Activated CD8-positive, alpha-beta T cell treated with anti-CD3 and anti-CD28 coated beads for 36 hours (primary cell): ENCODE results near the gene LORICRIN. TPM values are rescaled to one million over a fixed set of nuclear protein-coding genes. Genes with fewer than 3 reads are reported as not detected.

ENCODE experiments used
- ATAC-seq: fragments of 200-7000 bp; cut with Tn5 transposase; one replicate; pipeline ENCODE4 v1.10.0; 2021; ENCODE audit warnings: mild to moderate bottlenecking, moderate library complexity
- CTCF ChIA-PET: fragments of 350-600 bp; sonication (Branson Sonifier 250); formaldehyde crosslinking; loops from one replicate; lab custom pipeline; 2021; ENCODE audit warnings: antibody characterized with exemption; lab: Charles Lee
- POLR2A ChIA-PET: fragments of 350-600 bp; sonication (Branson Sonifier 250); formaldehyde crosslinking; loops from one replicate; lab custom pipeline; 2021; ENCODE audit warnings: antibody characterized with exemption; lab: Charles Lee
- DNase-seq: peaks from one replicate; pipeline ENCODE4 v3.0.0-alpha.2; 2020
- H3K27ac Mint-ChIP-seq: one replicate; pipeline ENCODE4 v1.8.0; 2021; ENCODE audit warnings: mild to moderate bottlenecking, mixed read lengths
- H3K27me3 Mint-ChIP-seq: one replicate; pipeline ENCODE4 v1.8.0; 2021; ENCODE audit warnings: mixed read lengths
- H3K36me3 Mint-ChIP-seq: one replicate; pipeline ENCODE4 v1.8.0; 2021; ENCODE audit warnings: low read depth, mixed read lengths
- H3K4me1 Mint-ChIP-seq: one replicate; pipeline ENCODE4 v1.8.0; 2021; ENCODE audit warnings: low read depth, mixed read lengths
- H3K4me3 Mint-ChIP-seq: one replicate; pipeline ENCODE4 v1.8.0; 2021; ENCODE audit warnings: mild to moderate bottlenecking, moderate library complexity, mixed read lengths
- H3K9me3 Mint-ChIP-seq: one replicate; pipeline ENCODE4 v1.8.0; 2021; ENCODE audit warnings: mixed read lengths
- CTCF ChIP-seq: fragments of 200-600 bp; IDR thresholded peaks from one replicate; pipeline ENCODE4 v1.8.0; 2022; ENCODE audit warnings: antibody characterized with exemption, mild to moderate bottlenecking
- intact Hi-C: fragments of 100-400 bp; cut with micrococcal nuclease; formaldehyde crosslinking; loops from one replicate; pipeline ENCODE4 v1.10.0; 2022
- total RNA-seq, 2 experiments: library from RNA; stranded (reverse); gene quantifications; one replicate each; pipeline ENCODE4 v1.2.3, GENCODE V29; 2021

LORICRIN gene
- total RNA-seq, 2 experiments from 2014 or later: not detected

GRCh38 chr1:153251562-153251961 is 7.9 kb upstream of the LORICRIN start:
- ChIA-PET POLR2A (no interaction called here), CTCF (interaction anchor here (0.6 to 1.2 kb wide), 2 partner anchors 23 to 328 kb away, joined by 3 to 4 read pairs; no protein-coding TSS in a partner anchor)
- intact Hi-C loops: no loop called here
- no peak for DNase-seq
- peaks cover 34% of the 10 kb centered on the region for H3K27me3 Mint-ChIP-seq
- H3K9me3 Mint-ChIP-seq: no peaks in the 10 kb centered on the region
- H3K36me3 Mint-ChIP-seq: no peaks in the 10 kb centered on the region
- no peak overlapping the region for H3K27ac Mint-ChIP-seq
- H3K4me3 Mint-ChIP-seq: no peak overlapping the region
- no peak for ATAC-seq
- no peak for TF ChIP-seq CTCF
- no peaks in the 10 kb centered on the region for H3K4me1 Mint-ChIP-seq

- no peak for TF ChIP-seq CTCF
- Mint-ChIP-seq H3K4me3 (no peak overlapping the region), H3K4me1 (no peaks in the 10 kb centered on the region), H3K27ac (no peak overlapping the region), H3K27me3 (peaks cover 34% of the 10 kb centered on the region), H3K36me3 (no peaks in the 10 kb centered on the region), H3K9me3 (no peaks in the 10 kb centered on the region)
- ChIA-PET CTCF (interaction anchor here (0.6 to 1.2 kb wide), 2 partner anchors 23 to 329 kb away, joined by 3 to 4 read pairs; no protein-coding TSS in a partner anchor), POLR2A (no interaction called here)
- no peak for DNase-seq
- intact Hi-C loops: no loop called here
- no peak for ATAC-seq
Observed at GRCh38 chr1:153251988-153252387, 7.5 kb upstream of the LORICRIN start.

GRCh38 chr1:153253076-153253475 is 6.4 kb upstream of the LORICRIN start:
- intact Hi-C loops: no loop called here
- H3K9me3 Mint-ChIP-seq: no peaks in the 10 kb centered on the region
- H3K36me3 Mint-ChIP-seq: no peaks in the 10 kb centered on the region
- no peak overlapping the region for H3K27ac Mint-ChIP-seq
- ChIA-PET POLR2A (no interaction called here), CTCF (interaction anchor here (1.0 kb wide), 1 partner anchor 24 kb away, joined by 3 read pairs; no protein-coding TSS in a partner anchor)
- ATAC-seq: no peak
- DNase-seq: no peak
- peaks cover 28% of the 10 kb centered on the region for H3K27me3 Mint-ChIP-seq
- H3K4me3 Mint-ChIP-seq: no peak overlapping the region
- H3K4me1 Mint-ChIP-seq: no peaks in the 10 kb centered on the region
- no peak for TF ChIP-seq CTCF

- no peaks in the 10 kb centered on the region for H3K9me3 Mint-ChIP-seq
- CTCF ChIA-PET: interaction anchor here (1.0 kb wide), 1 partner anchor 25 kb away, joined by 3 read pairs; no protein-coding TSS in a partner anchor
- no peak for ATAC-seq
- H3K27ac Mint-ChIP-seq: no peak overlapping the region
- no peaks in the 10 kb centered on the region for H3K4me1 Mint-ChIP-seq
- H3K36me3 Mint-ChIP-seq: no peaks in the 10 kb centered on the region
- intact Hi-C loops: no loop called here
- no peak for DNase-seq
- no peak overlapping the region for H3K4me3 Mint-ChIP-seq
- POLR2A ChIA-PET: no interaction called here
- H3K27me3 Mint-ChIP-seq: peaks cover 26% of the 10 kb centered on the region
- TF ChIP-seq CTCF: no peak
Observed at GRCh38 chr1:153253693-153254092, 5.8 kb upstream of the LORICRIN start.

- POLR2A ChIA-PET: interaction anchor here (0.9 kb wide), 1 partner anchor 14 kb away, joined by 3 read pairs; no protein-coding TSS in a partner anchor
- intact Hi-C loops: no loop called here
- CTCF ChIA-PET: no interaction called here
- DNase-seq (peak; percentile 40), ATAC-seq (no peak)
- TF ChIP-seq CTCF: no peak
- no peak overlapping the region for H3K27ac Mint-ChIP-seq
- no peaks in the 10 kb centered on the region for H3K9me3 Mint-ChIP-seq
- H3K4me1 Mint-ChIP-seq: peaks cover 22% of the 10 kb centered on the region
- no peaks in the 10 kb centered on the region for H3K36me3 Mint-ChIP-seq
- H3K4me3 Mint-ChIP-seq: peak overlapping the region; percentile 24
- H3K27me3 Mint-ChIP-seq: peaks cover 48% of the 10 kb centered on the region
Observed at GRCh38 chr1:153260585-153261280, 1.2 kb downstream of the LORICRIN start.
